ENCODE measurements around the gene CDK14.

GRCh38 chr7:90972906-90973550 is 376.9 kb downstream of the CDK14 start:
- TF ChIP-seq, protein P1, sequence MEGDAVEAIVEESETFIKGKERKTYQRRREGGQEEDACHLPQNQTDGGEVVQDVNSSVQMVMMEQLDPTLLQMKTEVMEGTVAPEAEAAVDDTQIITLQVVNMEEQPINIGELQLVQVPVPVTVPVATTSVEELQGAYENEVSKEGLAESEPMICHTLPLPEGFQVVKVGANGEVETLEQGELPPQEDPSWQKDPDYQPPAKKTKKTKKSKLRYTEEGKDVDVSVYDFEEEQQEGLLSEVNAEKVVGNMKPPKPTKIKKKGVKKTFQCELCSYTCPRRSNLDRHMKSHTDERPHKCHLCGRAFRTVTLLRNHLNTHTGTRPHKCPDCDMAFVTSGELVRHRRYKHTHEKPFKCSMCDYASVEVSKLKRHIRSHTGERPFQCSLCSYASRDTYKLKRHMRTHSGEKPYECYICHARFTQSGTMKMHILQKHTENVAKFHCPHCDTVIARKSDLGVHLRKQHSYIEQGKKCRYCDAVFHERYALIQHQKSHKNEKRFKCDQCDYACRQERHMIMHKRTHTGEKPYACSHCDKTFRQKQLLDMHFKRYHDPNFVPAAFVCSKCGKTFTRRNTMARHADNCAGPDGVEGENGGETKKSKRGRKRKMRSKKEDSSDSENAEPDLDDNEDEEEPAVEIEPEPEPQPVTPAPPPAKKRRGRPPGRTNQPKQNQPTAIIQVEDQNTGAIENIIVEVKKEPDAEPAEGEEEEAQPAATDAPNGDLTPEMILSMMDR (IDR thresholded peaks at IDR 0.05) = no peak
- TF ChIP-seq EZH2 (IDR thresholded peaks at IDR 0.05; ENCODE audit: borderline replicate concordance, insufficient read depth, low read depth, low read length, poor library complexity, severe bottlenecking) = no peak
